Myocyte (in vitro differentiated cells): ENCODE measurements around the gene TCEANC. TPM values are rescaled to one million over a fixed set of nuclear protein-coding genes. Genes with fewer than 3 reads are reported as not detected.
"Not testable (repeated sequence)": the region's sequence is repeated elsewhere in the genome, so short reads cannot be mapped to it uniquely, and the experiment has no call there.

Experiments
- DNase-seq: peaks from one replicate; pipeline ENCODE4 v3.0.0-alpha.2; 2012; ENCODE audit warnings: low read depth
- total RNA-seq: library from RNA; depleted of rRNA; stranded (reverse); fragments of >200 nt; gene quantifications from 2 replicates; pipeline ENCODE4 v1.2.3, GENCODE V29; 2014

TCEANC gene
- total RNA-seq, 1 donor from 2014 or later = 3.6 TPM

GRCh38 chrX:13655674-13656073 is 2.7 kb downstream of the TCEANC start:
- DNase-seq = no peak

- DNase-seq = peak; percentile 65
Measured at GRCh38 chrX:13658602-13659001, 5.7 kb downstream of the TCEANC start.

GRCh38 chrX:13659063-13659462 is 6.1 kb downstream of the TCEANC start:
- DNase-seq = peak; percentile 15

- DNase-seq = no peak
Measured at GRCh38 chrX:13661735-13662288, 8.9 kb downstream of the TCEANC start.

GRCh38 chrX:13662355-13662791 is 9.4 kb downstream of the TCEANC start:
- no peak for DNase-seq

- DNase-seq = no peak
Measured at GRCh38 chrX:13664020-13664419, 11.1 kb downstream of the TCEANC start.

GRCh38 chrX:13666836-13667235 is 13.9 kb downstream of the TCEANC start:
- peak; percentile 22 for DNase-seq

GRCh38 chrX:13667919-13668318 is 15.0 kb downstream of the TCEANC start:
- DNase-seq = no peak

- peak; percentile 76 for DNase-seq
Measured at GRCh38 chrX:13669246-13669737, 16.4 kb downstream of the TCEANC start.

GRCh38 chrX:13669755-13670154 is 16.8 kb downstream of the TCEANC start:
- DNase-seq = not testable (repeated sequence)

GRCh38 chrX:13670197-13670596 is 17.3 kb downstream of the TCEANC start:
- no peak for DNase-seq

GRCh38 chrX:13673016-13673415 is 20.1 kb downstream of the TCEANC start:
- DNase-seq = no peak

GRCh38 chrX:13676885-13677284 is 23.9 kb downstream of the TCEANC start:
- no peak for DNase-seq

GRCh38 chrX:13679700-13680099 is 26.8 kb downstream of the TCEANC start:
- DNase-seq = not testable (repeated sequence)

GRCh38 chrX:13681595-13681994 is 28.7 kb downstream of the TCEANC start:
- DNase-seq = no peak

GRCh38 chrX:13684361-13684760 is 31.4 kb downstream of the TCEANC start:
- no peak for DNase-seq

GRCh38 chrX:13685126-13685763 is 32.3 kb downstream of the TCEANC start:
- no peak for DNase-seq

GRCh38 chrX:13687203-13687602 is 34.3 kb downstream of the TCEANC start:
- DNase-seq = no peak

- DNase-seq = no peak
Measured at GRCh38 chrX:13688384-13688957, 35.5 kb downstream of the TCEANC start.

GRCh38 chrX:13688958-13689740 is 36.2 kb downstream of the TCEANC start, which contains the start of gene RAB9A:
Gene RAB9A (plus strand): TSS chrX:13689128. CDS start chrX:13708747, 19,619 bp downstream.
- peak; percentile 76 for DNase-seq

- no peak for DNase-seq
Measured at GRCh38 chrX:13689741-13690211, 36.8 kb downstream of the TCEANC start.

- DNase-seq = no peak
Measured at GRCh38 chrX:13690836-13691235, 37.9 kb downstream of the TCEANC start.
